ENCODE measurements around the gene HDAC9.

DNA sequence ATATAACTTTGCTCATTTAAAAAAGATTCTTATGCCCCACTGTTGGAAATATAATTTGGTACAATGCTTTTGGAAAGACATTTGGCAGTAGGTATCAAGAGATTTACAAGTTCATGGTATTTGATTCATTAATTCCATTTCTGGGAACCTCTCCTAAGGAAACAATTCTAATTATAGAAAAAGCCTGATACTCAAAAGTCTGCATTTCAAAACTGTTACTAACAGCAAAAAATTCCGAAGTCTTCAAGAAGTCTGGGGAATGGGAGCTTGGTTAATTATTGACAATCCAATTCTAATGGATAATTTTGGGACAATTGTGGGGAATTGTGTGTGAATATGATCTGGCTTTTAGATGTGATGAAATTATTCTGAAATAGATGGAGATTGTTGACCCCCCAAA, 59.6 kb downstream of the HDAC9 start:
- TF ChIP-seq, protein P1, sequence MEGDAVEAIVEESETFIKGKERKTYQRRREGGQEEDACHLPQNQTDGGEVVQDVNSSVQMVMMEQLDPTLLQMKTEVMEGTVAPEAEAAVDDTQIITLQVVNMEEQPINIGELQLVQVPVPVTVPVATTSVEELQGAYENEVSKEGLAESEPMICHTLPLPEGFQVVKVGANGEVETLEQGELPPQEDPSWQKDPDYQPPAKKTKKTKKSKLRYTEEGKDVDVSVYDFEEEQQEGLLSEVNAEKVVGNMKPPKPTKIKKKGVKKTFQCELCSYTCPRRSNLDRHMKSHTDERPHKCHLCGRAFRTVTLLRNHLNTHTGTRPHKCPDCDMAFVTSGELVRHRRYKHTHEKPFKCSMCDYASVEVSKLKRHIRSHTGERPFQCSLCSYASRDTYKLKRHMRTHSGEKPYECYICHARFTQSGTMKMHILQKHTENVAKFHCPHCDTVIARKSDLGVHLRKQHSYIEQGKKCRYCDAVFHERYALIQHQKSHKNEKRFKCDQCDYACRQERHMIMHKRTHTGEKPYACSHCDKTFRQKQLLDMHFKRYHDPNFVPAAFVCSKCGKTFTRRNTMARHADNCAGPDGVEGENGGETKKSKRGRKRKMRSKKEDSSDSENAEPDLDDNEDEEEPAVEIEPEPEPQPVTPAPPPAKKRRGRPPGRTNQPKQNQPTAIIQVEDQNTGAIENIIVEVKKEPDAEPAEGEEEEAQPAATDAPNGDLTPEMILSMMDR (IDR thresholded peaks at IDR 0.05; ENCODE audit: poor library complexity), result no peak
- no peak for TF ChIP-seq EZH2 (IDR thresholded peaks at IDR 0.05; ENCODE audit: borderline replicate concordance)

Measured in hepatocyte (in vitro differentiated cells).